GM23338 (cell line): ENCODE results near the gene SERINC1.

Experiments
- CREB1 ChIP-seq: fragments of 250-450 bp; sonication (Bioruptor Pico); IDR thresholded peaks from 2 replicates; pipeline ENCODE4 v1.5.0; 2020; ENCODE audit warnings: low read depth, mild to moderate bottlenecking, moderate library complexity
- EZH2 ChIP-seq: fragments of 200-600 bp; sonication (generic); IDR thresholded peaks from one replicate; pipeline ENCODE4 v1.8.0; 2017; ENCODE audit warnings: antibody characterized with exemption, mild to moderate bottlenecking, low read depth; ENCODE audit not compliant: unreplicated experiment
- EZH2phosphoT487 ChIP-seq: fragments of 200-600 bp; sonication (generic); IDR thresholded peaks from one replicate; pipeline ENCODE4 v1.8.1; 2018; ENCODE audit warnings: antibody characterized with exemption; ENCODE audit not compliant: unreplicated experiment
- JUNB ChIP-seq: IDR thresholded peaks from one replicate; pipeline ENCODE4 v1.6.1; 2016; ENCODE audit warnings: antibody characterized with exemption; ENCODE audit not compliant: unreplicated experiment
- POLR2AphosphoS5 ChIP-seq: IDR thresholded peaks from 2 replicates; pipeline ENCODE4 v1.6.1; 2016; ENCODE audit warnings: antibody characterized with exemption, low read depth
- ZNF114 ChIP-seq: fragments of 250-450 bp; sonication (Bioruptor Pico); IDR thresholded peaks from 2 replicates; pipeline ENCODE4 v1.5.0; 2020; ENCODE audit warnings: mild to moderate bottlenecking, moderate library complexity
- TF ChIP-seq, protein P1 (sequence below), 2 experiments: fragments of 200-600 bp in 1 of 2; sonication (generic) in 1 of 2; conservative IDR thresholded peaks; 2 replicates each; pipeline versions ENCODE4 v1.5.1 to v1.6.1; 2016 to 2017; ENCODE audit warnings: antibody characterized with exemption in 2 of 2, low read depth in 2 of 2, mild to moderate bottlenecking in 2 of 2, moderate library complexity in 1 of 2
- TF ChIP-seq, protein P2 (sequence below): IDR thresholded peaks from one replicate; pipeline ENCODE4 v1.6.1; 2018; ENCODE audit warnings: antibody characterized with exemption; ENCODE audit not compliant: unreplicated experiment
- TF ChIP-seq, protein P3 (sequence below): IDR thresholded peaks from 2 replicates; pipeline ENCODE4 v1.6.1; 2016; ENCODE audit warnings: antibody characterized with exemption

DNA sequence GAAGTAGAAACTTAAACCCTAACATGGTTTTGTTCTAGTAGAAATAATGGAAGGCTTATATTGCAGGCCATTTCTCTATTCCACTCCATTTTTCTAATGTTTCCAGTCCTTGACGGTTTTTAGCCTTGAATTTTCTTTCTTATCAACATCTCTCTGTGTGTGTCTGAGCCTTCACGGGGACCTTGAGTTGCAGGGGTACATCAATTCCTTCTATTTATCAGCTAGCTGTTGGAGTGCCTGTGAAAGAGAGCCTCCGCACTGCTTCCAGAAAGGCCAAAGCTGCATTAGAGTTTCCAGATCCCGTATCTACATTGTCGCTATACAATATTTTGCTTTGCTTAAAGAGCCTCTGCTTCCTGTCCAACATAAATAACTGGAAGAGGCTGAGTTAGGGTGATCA, 77.6 kb downstream of the SERINC1 start:
- TF ChIP-seq EZH2, result no peak
- no peak for TF ChIP-seq CREB1 (CRISPR knock-in tag)
- TF ChIP-seq, protein P1, sequence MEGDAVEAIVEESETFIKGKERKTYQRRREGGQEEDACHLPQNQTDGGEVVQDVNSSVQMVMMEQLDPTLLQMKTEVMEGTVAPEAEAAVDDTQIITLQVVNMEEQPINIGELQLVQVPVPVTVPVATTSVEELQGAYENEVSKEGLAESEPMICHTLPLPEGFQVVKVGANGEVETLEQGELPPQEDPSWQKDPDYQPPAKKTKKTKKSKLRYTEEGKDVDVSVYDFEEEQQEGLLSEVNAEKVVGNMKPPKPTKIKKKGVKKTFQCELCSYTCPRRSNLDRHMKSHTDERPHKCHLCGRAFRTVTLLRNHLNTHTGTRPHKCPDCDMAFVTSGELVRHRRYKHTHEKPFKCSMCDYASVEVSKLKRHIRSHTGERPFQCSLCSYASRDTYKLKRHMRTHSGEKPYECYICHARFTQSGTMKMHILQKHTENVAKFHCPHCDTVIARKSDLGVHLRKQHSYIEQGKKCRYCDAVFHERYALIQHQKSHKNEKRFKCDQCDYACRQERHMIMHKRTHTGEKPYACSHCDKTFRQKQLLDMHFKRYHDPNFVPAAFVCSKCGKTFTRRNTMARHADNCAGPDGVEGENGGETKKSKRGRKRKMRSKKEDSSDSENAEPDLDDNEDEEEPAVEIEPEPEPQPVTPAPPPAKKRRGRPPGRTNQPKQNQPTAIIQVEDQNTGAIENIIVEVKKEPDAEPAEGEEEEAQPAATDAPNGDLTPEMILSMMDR (conservative IDR thresholded peaks at IDR 0.05; ENCODE audit: low read depth in 2 of 2), result no peak
- no peak for TF ChIP-seq JUNB
- TF ChIP-seq ZNF114 (CRISPR knock-in tag), result no peak
- TF ChIP-seq, protein P2, sequence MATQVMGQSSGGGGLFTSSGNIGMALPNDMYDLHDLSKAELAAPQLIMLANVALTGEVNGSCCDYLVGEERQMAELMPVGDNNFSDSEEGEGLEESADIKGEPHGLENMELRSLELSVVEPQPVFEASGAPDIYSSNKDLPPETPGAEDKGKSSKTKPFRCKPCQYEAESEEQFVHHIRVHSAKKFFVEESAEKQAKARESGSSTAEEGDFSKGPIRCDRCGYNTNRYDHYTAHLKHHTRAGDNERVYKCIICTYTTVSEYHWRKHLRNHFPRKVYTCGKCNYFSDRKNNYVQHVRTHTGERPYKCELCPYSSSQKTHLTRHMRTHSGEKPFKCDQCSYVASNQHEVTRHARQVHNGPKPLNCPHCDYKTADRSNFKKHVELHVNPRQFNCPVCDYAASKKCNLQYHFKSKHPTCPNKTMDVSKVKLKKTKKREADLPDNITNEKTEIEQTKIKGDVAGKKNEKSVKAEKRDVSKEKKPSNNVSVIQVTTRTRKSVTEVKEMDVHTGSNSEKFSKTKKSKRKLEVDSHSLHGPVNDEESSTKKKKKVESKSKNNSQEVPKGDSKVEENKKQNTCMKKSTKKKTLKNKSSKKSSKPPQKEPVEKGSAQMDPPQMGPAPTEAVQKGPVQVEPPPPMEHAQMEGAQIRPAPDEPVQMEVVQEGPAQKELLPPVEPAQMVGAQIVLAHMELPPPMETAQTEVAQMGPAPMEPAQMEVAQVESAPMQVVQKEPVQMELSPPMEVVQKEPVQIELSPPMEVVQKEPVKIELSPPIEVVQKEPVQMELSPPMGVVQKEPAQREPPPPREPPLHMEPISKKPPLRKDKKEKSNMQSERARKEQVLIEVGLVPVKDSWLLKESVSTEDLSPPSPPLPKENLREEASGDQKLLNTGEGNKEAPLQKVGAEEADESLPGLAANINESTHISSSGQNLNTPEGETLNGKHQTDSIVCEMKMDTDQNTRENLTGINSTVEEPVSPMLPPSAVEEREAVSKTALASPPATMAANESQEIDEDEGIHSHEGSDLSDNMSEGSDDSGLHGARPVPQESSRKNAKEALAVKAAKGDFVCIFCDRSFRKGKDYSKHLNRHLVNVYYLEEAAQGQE, result no peak
- no peak for TF ChIP-seq POLR2AphosphoS5
- no peak for TF ChIP-seq EZH2phosphoT487
- TF ChIP-seq, protein P3, sequence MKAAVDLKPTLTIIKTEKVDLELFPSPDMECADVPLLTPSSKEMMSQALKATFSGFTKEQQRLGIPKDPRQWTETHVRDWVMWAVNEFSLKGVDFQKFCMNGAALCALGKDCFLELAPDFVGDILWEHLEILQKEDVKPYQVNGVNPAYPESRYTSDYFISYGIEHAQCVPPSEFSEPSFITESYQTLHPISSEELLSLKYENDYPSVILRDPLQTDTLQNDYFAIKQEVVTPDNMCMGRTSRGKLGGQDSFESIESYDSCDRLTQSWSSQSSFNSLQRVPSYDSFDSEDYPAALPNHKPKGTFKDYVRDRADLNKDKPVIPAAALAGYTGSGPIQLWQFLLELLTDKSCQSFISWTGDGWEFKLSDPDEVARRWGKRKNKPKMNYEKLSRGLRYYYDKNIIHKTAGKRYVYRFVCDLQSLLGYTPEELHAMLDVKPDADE, result no peak
